ENCODE results near the gene RHOXF1. TPM values are rescaled to one million over a fixed set of nuclear protein-coding genes. Genes with fewer than 3 reads are reported as not detected.

RHOXF1 gene
- not detected for total RNA-seq

GRCh38 chrX:120115438-120115963 is at the start of gene RHOXF1:
TSS of gene RHOXF1 (minus strand) at chrX:120115913. CDS start at chrX:120115862, 51 bp downstream.

GRCh38 chrX:120158313-120158712 is 42.6 kb upstream of the RHOXF1 start, which contains the start of gene RHOXF2:
TSS of gene RHOXF2 (plus strand) at chrX:120158613. CDS start at chrX:120158751, 138 bp downstream.

GRCh38 chrX:120077590-120077989 is 38.1 kb downstream of the RHOXF1 start, which contains the start of gene RHOXF2B:
TSS of gene RHOXF2B (minus strand) at chrX:120077690. CDS start at chrX:120077552, 138 bp downstream.

Other genes starting within 250 kb of the RHOXF1 start
- 12.2 TPM for gene RNF113A, start 244.2 kb downstream of the RHOXF1 start, total RNA-seq
- 19.7 TPM for gene NDUFA1, start 244.1 kb downstream of the RHOXF1 start, total RNA-seq
- gene AKAP14, start 220.0 kb downstream of the RHOXF1 start, total RNA-seq, result not detected
- gene NKAP, start 172.2 kb downstream of the RHOXF1 start, total RNA-seq, result 8.5 TPM
- gene RHOXF2B, start 38.2 kb downstream of the RHOXF1 start, total RNA-seq, result not detected
- gene RHOXF2, start 42.7 kb upstream of the RHOXF1 start, total RNA-seq, result not detected
- 35.7 TPM for gene ZBTB33, start 134.9 kb upstream of the RHOXF1 start, total RNA-seq
- 2.2 TPM for gene TMEM255A, start 195.5 kb upstream of the RHOXF1 start, total RNA-seq
- not detected for gene ATP1B4, start 246.2 kb upstream of the RHOXF1 start, total RNA-seq